CD4-positive, alpha-beta T cell treated with Interleukin-6 at 100 ng/mL for 8 hours (primary cell): ENCODE measurements around the gene COMMD1.
"Not testable (repeated sequence)": the region's sequence is repeated elsewhere in the genome, so short reads cannot be mapped to it uniquely, and the experiment has no call there.

Experiments
- DNase-seq: peaks from one replicate; pipeline ENCODE4 v3.0.0-alpha.2; 2020; ENCODE audit warnings: mixed read lengths, low spot score

The COMMD1 gene

GRCh38 chr2:62074233-62074632 is 168.8 kb downstream of the COMMD1 start:
- DNase-seq = no peak

GRCh38 chr2:62076980-62077638 is 171.6 kb downstream of the COMMD1 start:
- no peak for DNase-seq

- DNase-seq = no peak
Observed at GRCh38 chr2:62084801-62085200, 179.3 kb downstream of the COMMD1 start.

GRCh38 chr2:62089658-62090057 is 184.2 kb downstream of the COMMD1 start:
- no peak for DNase-seq

GRCh38 chr2:62091471-62091870 is 186.0 kb downstream of the COMMD1 start:
- DNase-seq = no peak

GRCh38 chr2:62099050-62099449 is 193.6 kb downstream of the COMMD1 start:
- no peak for DNase-seq

GRCh38 chr2:62099523-62100175 is 194.2 kb downstream of the COMMD1 start:
- DNase-seq = no peak

- DNase-seq = no peak
Observed at GRCh38 chr2:62101886-62102285, 196.4 kb downstream of the COMMD1 start.

- no peak for DNase-seq
Observed at GRCh38 chr2:62102402-62102920, 197.0 kb downstream of the COMMD1 start.

- no peak for DNase-seq
Observed at GRCh38 chr2:62109554-62109953, 204.1 kb downstream of the COMMD1 start.

- DNase-seq = no peak
Observed at GRCh38 chr2:62110415-62111025, 205.0 kb downstream of the COMMD1 start.

- DNase-seq = no peak
Observed at GRCh38 chr2:62112179-62112578, 206.7 kb downstream of the COMMD1 start.

- no peak for DNase-seq
Observed at GRCh38 chr2:62114564-62114963, 209.1 kb downstream of the COMMD1 start.

GRCh38 chr2:62116983-62117382 is 211.5 kb downstream of the COMMD1 start:
- DNase-seq = no peak

GRCh38 chr2:62118160-62118559 is 212.7 kb downstream of the COMMD1 start:
- DNase-seq = no peak

- DNase-seq = no peak
Observed at GRCh38 chr2:62119311-62119974, 214.0 kb downstream of the COMMD1 start.

- DNase-seq = not testable (repeated sequence)
Observed at GRCh38 chr2:62126239-62126638, 220.8 kb downstream of the COMMD1 start.

GRCh38 chr2:62133320-62133823 is 227.9 kb downstream of the COMMD1 start:
- no peak for DNase-seq

GRCh38 chr2:62136956-62137830 is 231.7 kb downstream of the COMMD1 start:
- no peak for DNase-seq

GRCh38 chr2:62140426-62141141 is 235.1 kb downstream of the COMMD1 start:
- no peak for DNase-seq
